Smooth muscle cell (in vitro differentiated cells): Measurements from ENCODE around the gene ACSF3. TPM values are rescaled to one million over a fixed set of nuclear protein-coding genes. Genes with fewer than 3 reads are reported as not detected.

Experiments used
- DNase-seq: peaks from one replicate; lab custom pipeline; 2025; ENCODE audit not compliant: unreplicated experiment; lab: John Stamatoyannopoulos, UW
- H2AFZ ChIP-seq: fragments of 200-600 bp; sonication (generic); 2 replicates; pipeline ENCODE4 v1.6.0; 2016; ENCODE audit warnings: antibody characterized with exemption, low read depth, mild to moderate bottlenecking
- H3F3A ChIP-seq: fragments of 200-600 bp; sonication (generic); 2 replicates; pipeline ENCODE4 v1.6.0; 2017; ENCODE audit warnings: antibody characterized with exemption, low read depth
- H3K27ac ChIP-seq: fragments of 200-600 bp; sonication (generic); 2 replicates; pipeline ENCODE4 v1.5.1; 2016; ENCODE audit warnings: low read depth, mild to moderate bottlenecking
- H3K27me3 ChIP-seq: fragments of 200-600 bp; sonication (generic); 2 replicates; pipeline ENCODE4 v1.6.1; 2016; ENCODE audit warnings: low read depth, mild to moderate bottlenecking
- H3K36me3 ChIP-seq: fragments of 200-600 bp; sonication (generic); 2 replicates; pipeline ENCODE4 v1.5.1; 2016; ENCODE audit warnings: low read depth
- H3K4me1 ChIP-seq: fragments of 200-600 bp; sonication (generic); 2 replicates; pipeline ENCODE4 v1.5.1; 2016; ENCODE audit warnings: low read depth
- H3K4me2 ChIP-seq: fragments of 200-600 bp; sonication (generic); 2 replicates; pipeline ENCODE4 v1.6.0; 2016; ENCODE audit warnings: mild to moderate bottlenecking
- H3K4me3 ChIP-seq: fragments of 200-600 bp; sonication (generic); 2 replicates; pipeline ENCODE4 v1.5.1; 2016; ENCODE audit warnings: mild to moderate bottlenecking
- H3K79me2 ChIP-seq: fragments of 200-600 bp; sonication (generic); 2 replicates; pipeline ENCODE4 v1.6.0; 2016; ENCODE audit warnings: low read depth, mild to moderate bottlenecking
- H3K9ac ChIP-seq: fragments of 200-600 bp; sonication (generic); 2 replicates; pipeline ENCODE4 v1.6.0; 2016; ENCODE audit warnings: low read depth
- H3K9me3 ChIP-seq: fragments of 200-600 bp; sonication (generic); replicated peaks from 2 replicates; pipeline ENCODE4 v1.5.1; 2016; ENCODE audit warnings: low read depth
- H4K20me1 ChIP-seq: fragments of 200-600 bp; sonication (generic); 2 replicates; pipeline ENCODE4 v1.6.0; 2016; ENCODE audit warnings: low read depth
- WGBS: methylation state at CpG from one replicate; pipeline ENCODE4 v1.1.7; 2016; ENCODE audit warnings: low lambda C conversion rate; 5-methylcytosine and 5-hydroxymethylcytosine counted together
- polyA plus RNA-seq: library from polyadenylated mRNA; unstranded; fragments of >200 nt; fragmentation: Nextera tagmentation; extraction: Ambion mirVana; gene quantifications from 2 replicates; pipeline ENCODE4 v1.2.1, GENCODE V29; 2016
- total RNA-seq: library from RNA; depleted of rRNA; stranded (reverse); fragments of >200 nt; gene quantifications from 2 replicates; pipeline ENCODE4 v1.2.3, GENCODE V29; 2014
- TF ChIP-seq, protein P1 (sequence below): fragments of 200-600 bp; sonication (generic); IDR thresholded peaks from 2 replicates; pipeline ENCODE4 v1.5.1; 2017; ENCODE audit warnings: borderline replicate concordance, mild to moderate bottlenecking, antibody characterized with exemption; ENCODE audit not compliant: insufficient read depth, poor library complexity, severe bottlenecking

Gene ACSF3
- total RNA-seq: 13.6 and 15.1 TPM in 2 replicates
- polyA plus RNA-seq: 13.6 and 15.5 TPM in 2 replicates

DNA sequence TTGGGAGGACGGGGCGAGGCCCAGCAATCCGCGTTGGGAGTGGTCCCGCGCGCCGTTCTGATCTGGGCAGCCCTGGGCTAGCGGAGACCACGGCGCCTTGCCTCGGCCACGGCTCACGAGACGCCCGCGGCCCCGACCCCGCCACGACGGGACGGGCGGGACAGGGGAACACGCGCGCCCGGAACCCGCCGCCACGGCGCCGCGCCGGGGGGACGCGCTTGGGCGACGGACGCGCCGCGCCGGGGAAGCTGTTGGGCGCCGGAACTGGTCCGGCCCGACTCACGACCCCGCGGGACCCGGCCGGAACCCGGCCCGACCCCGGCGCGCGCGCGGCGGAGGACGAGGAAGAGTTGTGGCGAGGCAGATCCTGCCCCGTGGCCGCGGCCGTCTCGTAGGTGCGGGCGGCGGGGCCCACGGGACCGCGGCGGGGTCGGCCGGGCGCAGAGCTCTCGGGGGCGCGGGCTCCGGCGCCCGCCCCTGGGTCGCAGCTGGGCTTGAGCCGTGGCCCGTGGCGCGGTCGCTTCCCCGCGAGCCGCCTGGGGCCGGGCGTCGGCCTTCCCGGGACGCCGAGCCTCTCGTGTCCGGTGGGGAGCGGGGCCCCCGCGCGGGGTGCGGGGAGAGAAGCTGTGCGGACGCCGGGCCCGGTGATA is at the start of gene ACSF3:
Gene ACSF3, plus strand, starts transcription at position 251 of the 650 bp plus-strand sequence. CDS start 6,830 bp downstream, outside the sequence.
- H3K4me2 ChIP-seq: peak within 1 kb of the TSS; percentile 99

DNA sequence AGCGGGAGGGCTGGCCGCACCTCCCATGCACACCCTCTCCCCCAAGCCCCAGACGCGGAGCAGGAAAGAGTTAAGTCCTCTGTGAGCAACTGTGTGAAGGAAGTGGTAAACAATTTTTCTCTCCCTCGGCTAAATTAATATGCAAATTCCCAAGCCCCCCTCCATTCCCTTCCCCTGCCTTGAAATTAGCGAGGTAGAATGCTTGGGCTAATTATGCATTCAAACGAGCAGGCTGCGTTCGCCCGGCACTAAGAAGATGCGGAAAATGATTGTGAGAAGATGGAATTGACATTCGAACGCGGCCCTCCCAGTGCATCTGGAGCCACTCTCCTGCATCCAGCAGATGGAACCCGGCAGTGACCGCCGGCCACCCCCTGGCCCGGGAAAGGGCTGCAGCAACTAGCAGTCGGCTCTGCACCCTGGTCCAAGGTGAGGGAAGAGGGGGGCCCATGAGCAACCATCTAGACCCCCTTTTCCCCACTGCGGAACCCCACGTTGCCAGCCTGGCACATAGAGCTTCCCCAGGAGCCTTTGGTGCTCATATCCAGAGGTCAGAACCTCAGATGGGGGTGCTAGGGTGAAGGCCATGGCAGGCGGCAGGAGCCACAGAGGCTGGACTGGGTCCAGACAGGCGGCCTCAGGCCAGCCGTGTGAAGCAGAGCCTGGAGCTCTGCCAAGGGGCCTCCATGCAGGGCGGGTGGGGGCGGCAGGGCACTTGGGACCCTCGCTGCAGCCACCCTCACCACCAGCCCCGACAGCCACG is 49.1 kb upstream of the ACSF3 start:
- Histone ChIP-seq H3K4me2 (no peak overlapping the region), H3K79me2 (no peaks in the 10 kb centered on the region), H3F3A (no peaks in the 10 kb centered on the region), H3K27ac (no peak overlapping the region), H3K4me1 (no peaks in the 10 kb centered on the region), H3K9me3 (no peaks in the 10 kb centered on the region), H3K27me3 (no peaks in the 10 kb centered on the region), H2AFZ (no peak overlapping the region), H3K36me3 (no peaks in the 10 kb centered on the region), H4K20me1 (no peaks in the 10 kb centered on the region), H3K4me3 (no peak overlapping the region), H3K9ac (no peak overlapping the region)
- TF ChIP-seq, protein P1, sequence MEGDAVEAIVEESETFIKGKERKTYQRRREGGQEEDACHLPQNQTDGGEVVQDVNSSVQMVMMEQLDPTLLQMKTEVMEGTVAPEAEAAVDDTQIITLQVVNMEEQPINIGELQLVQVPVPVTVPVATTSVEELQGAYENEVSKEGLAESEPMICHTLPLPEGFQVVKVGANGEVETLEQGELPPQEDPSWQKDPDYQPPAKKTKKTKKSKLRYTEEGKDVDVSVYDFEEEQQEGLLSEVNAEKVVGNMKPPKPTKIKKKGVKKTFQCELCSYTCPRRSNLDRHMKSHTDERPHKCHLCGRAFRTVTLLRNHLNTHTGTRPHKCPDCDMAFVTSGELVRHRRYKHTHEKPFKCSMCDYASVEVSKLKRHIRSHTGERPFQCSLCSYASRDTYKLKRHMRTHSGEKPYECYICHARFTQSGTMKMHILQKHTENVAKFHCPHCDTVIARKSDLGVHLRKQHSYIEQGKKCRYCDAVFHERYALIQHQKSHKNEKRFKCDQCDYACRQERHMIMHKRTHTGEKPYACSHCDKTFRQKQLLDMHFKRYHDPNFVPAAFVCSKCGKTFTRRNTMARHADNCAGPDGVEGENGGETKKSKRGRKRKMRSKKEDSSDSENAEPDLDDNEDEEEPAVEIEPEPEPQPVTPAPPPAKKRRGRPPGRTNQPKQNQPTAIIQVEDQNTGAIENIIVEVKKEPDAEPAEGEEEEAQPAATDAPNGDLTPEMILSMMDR: no peak
- 85% methylated on average over 28 of the region's 29 CpGs for WGBS
- DNase-seq: no peak

More for the DNA sequence above, at the start of gene ACSF3:
- no peak within 1 kb of the TSS for H3K27ac ChIP-seq
- no peaks in the 10 kb centered on the region for H3F3A ChIP-seq
- no peaks in the 10 kb centered on the region for H3K9me3 ChIP-seq
- peaks cover 18% of the 10 kb centered on the region for H3K27me3 ChIP-seq
- H4K20me1 ChIP-seq: peaks cover 21% of the 10 kb centered on the region
- H2AFZ ChIP-seq: peak within 1 kb of the TSS; percentile 89
- no peak for DNase-seq
- peak within 1 kb of the TSS; percentile 80 for H3K9ac ChIP-seq
- H3K79me2 ChIP-seq: peaks cover 32% of the 10 kb centered on the region
- WGBS: 3% methylated on average over 56 of the region's 110 CpGs
- peak within 1 kb of the TSS; percentile 93 for H3K4me3 ChIP-seq
- TF ChIP-seq, protein P1: no peak
- H3K36me3 ChIP-seq: no peaks in the 10 kb centered on the region
- peaks cover 5% of the 10 kb centered on the region for H3K4me1 ChIP-seq

DNA sequence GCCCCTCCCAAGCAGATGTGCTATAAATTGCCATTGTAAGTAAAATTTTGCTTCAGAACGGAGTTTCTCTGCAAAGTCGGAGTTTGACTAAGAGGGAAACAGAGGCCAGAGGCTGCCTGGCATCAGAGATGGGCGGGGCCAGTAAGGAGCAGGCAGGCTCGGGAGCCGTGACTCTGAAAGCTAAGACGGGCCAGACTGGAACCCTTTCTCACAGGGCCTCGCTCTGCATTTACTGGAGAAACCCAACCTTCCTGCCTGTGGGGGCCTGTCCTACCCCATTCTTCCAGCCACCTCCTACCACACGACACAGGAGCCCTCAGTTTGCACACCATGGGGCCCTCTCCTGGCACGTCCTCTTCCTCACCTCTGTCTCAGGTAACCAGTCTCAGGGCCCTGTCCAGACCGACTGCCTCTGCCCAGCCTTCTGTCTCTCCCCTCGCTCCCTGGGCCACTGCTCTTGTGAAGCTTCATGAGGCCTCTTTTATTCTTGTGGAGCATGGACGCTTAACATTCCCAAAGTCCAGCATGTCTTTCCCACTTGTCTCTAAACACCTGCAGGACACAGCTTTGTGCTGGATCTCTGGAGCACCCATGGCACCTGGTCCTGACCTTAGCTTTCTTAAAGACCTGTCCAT is 48.4 kb upstream of the ACSF3 start:
- no peak overlapping the region for H2AFZ ChIP-seq
- H3K9me3 ChIP-seq: no peaks in the 10 kb centered on the region
- no peaks in the 10 kb centered on the region for H4K20me1 ChIP-seq
- no peaks in the 10 kb centered on the region for H3K4me1 ChIP-seq
- no peak overlapping the region for H3K9ac ChIP-seq
- H3K79me2 ChIP-seq: no peaks in the 10 kb centered on the region
- TF ChIP-seq, protein P1: no peak
- DNase-seq: no peak
- no peaks in the 10 kb centered on the region for H3K27me3 ChIP-seq
- no peak overlapping the region for H3K4me3 ChIP-seq
- no peaks in the 10 kb centered on the region for H3K36me3 ChIP-seq
- H3K27ac ChIP-seq: no peak overlapping the region
- 84% methylated on average over 12 of the region's 12 CpGs for WGBS
- no peak overlapping the region for H3K4me2 ChIP-seq
- no peaks in the 10 kb centered on the region for H3F3A ChIP-seq
